GM23338 (cell line): Measurements from ENCODE around the gene RPS19. TPM values are rescaled to one million over a fixed set of nuclear protein-coding genes. Genes with fewer than 3 reads are reported as not detected.
A peak's percentile ranks its signal among the peaks of the same experiment; 100 is the strongest.

Source experiments
- ATAC-seq: fragments of 200-7000 bp; cut with Tn5 transposase; 3 replicates; pipeline ENCODE4 v1.9.1; 2020
- DNase-seq: peaks from one replicate; pipeline ENCODE4 v3.0.0-alpha.2; 2015; ENCODE audit warnings: low spot score
- H2AFZ ChIP-seq: fragments of 200-600 bp; sonication (generic); 2 replicates; pipeline ENCODE4 v1.8.0; 2016; ENCODE audit warnings: antibody characterized with exemption, mild to moderate bottlenecking, moderate library complexity
- H3F3A ChIP-seq: fragments of 200-600 bp; sonication (generic); replicated peaks from 2 replicates; pipeline ENCODE4 v1.8.0; 2017; ENCODE audit warnings: antibody characterized with exemption, mixed run types, low read depth
- H3K27ac ChIP-seq: fragments of 200-600 bp; sonication (generic); 2 replicates; pipeline ENCODE4 v1.6.1; 2016; ENCODE audit warnings: low read depth
- H3K27me3 ChIP-seq: fragments of 200-600 bp; sonication (generic); 2 replicates; pipeline ENCODE4 v1.8.0; 2016; ENCODE audit warnings: mild to moderate bottlenecking, mixed run types, moderate library complexity; ENCODE audit not compliant: insufficient read depth
- H3K36me3 ChIP-seq: fragments of 200-600 bp; sonication (generic); 2 replicates; pipeline ENCODE4 v1.8.0; 2016; ENCODE audit warnings: mild to moderate bottlenecking; ENCODE audit not compliant: insufficient read depth
- H3K4me1 ChIP-seq: fragments of 200-600 bp; sonication (generic); 2 replicates; pipeline ENCODE4 v1.8.0; 2016; ENCODE audit warnings: mild to moderate bottlenecking, moderate library complexity; ENCODE audit not compliant: insufficient read depth
- H3K4me2 ChIP-seq: fragments of 200-600 bp; sonication (generic); 2 replicates; pipeline ENCODE4 v1.7.1; 2017; ENCODE audit warnings: mixed run types
- H3K4me3 ChIP-seq: fragments of 200-600 bp; sonication (generic); 2 replicates; pipeline ENCODE4 v1.6.1; 2016; ENCODE audit warnings: mixed run types
- H3K79me2 ChIP-seq: fragments of 200-600 bp; sonication (generic); replicated peaks from 2 replicates; pipeline ENCODE4 v1.8.0; 2017; ENCODE audit warnings: mild to moderate bottlenecking; ENCODE audit not compliant: insufficient read depth
- H3K9me2 ChIP-seq: fragments of 200-600 bp; sonication (generic); 2 replicates; pipeline ENCODE4 v1.8.0; 2017; ENCODE audit not compliant: insufficient read depth
- H4K20me1 ChIP-seq: fragments of 200-600 bp; sonication (generic); replicated peaks from 2 replicates; pipeline ENCODE4 v1.8.0; 2017; ENCODE audit warnings: mild to moderate bottlenecking; ENCODE audit not compliant: insufficient read depth
- H3K27ac Mint-ChIP-seq: 2 replicates; pipeline ENCODE4 v1.8.0; 2020; ENCODE audit warnings: inconsistent platforms, mild to moderate bottlenecking, moderate library complexity, mixed read lengths
- H3K27me3 Mint-ChIP-seq: 3 replicates; pipeline ENCODE4 v1.8.0; 2022; ENCODE audit warnings: low read depth, mild to moderate bottlenecking, moderate library complexity, mixed read lengths, inconsistent platforms; ENCODE audit not compliant: insufficient read depth, poor library complexity
- H3K36me3 Mint-ChIP-seq: 3 replicates; pipeline ENCODE4 v1.8.0; 2021; ENCODE audit warnings: low read depth, mild to moderate bottlenecking, inconsistent platforms, moderate library complexity, mixed read lengths
- H3K4me1 Mint-ChIP-seq: 3 replicates; pipeline ENCODE4 v1.8.0; 2020; ENCODE audit warnings: mild to moderate bottlenecking, inconsistent platforms, mixed read lengths
- H3K4me3 Mint-ChIP-seq: 3 replicates; pipeline ENCODE4 v1.8.0; 2021; ENCODE audit warnings: moderate library complexity, mild to moderate bottlenecking, inconsistent platforms, mixed read lengths
- H3K9me3 Mint-ChIP-seq: 3 replicates; pipeline ENCODE4 v1.8.0; 2020; ENCODE audit warnings: moderate library complexity, mild to moderate bottlenecking, inconsistent platforms, mixed read lengths
- CREB1 ChIP-seq: fragments of 250-450 bp; sonication (Bioruptor Pico); IDR thresholded peaks from 2 replicates; pipeline ENCODE4 v1.5.0; 2020; ENCODE audit warnings: low read depth, mild to moderate bottlenecking, moderate library complexity
- CTCF ChIP-seq, 2 experiments: fragments of 200-600 bp in 1 of 2; sonication (generic) in 1 of 2; conservative IDR thresholded peaks; 2 replicates each; pipeline versions ENCODE4 v1.5.1 to v1.6.1; 2016 to 2017; ENCODE audit warnings: antibody characterized with exemption in 2 of 2, low read depth in 2 of 2, mild to moderate bottlenecking in 2 of 2, moderate library complexity in 1 of 2
- ETS1 ChIP-seq: IDR thresholded peaks from 2 replicates; pipeline ENCODE4 v1.6.1; 2016; ENCODE audit warnings: antibody characterized with exemption
- EZH2 ChIP-seq: fragments of 200-600 bp; sonication (generic); IDR thresholded peaks from one replicate; pipeline ENCODE4 v1.8.0; 2017; ENCODE audit warnings: antibody characterized with exemption, mild to moderate bottlenecking, low read depth; ENCODE audit not compliant: unreplicated experiment
- EZH2phosphoT487 ChIP-seq: fragments of 200-600 bp; sonication (generic); IDR thresholded peaks from one replicate; pipeline ENCODE4 v1.8.1; 2018; ENCODE audit warnings: antibody characterized with exemption; ENCODE audit not compliant: unreplicated experiment
- JUNB ChIP-seq: IDR thresholded peaks from one replicate; pipeline ENCODE4 v1.6.1; 2016; ENCODE audit warnings: antibody characterized with exemption; ENCODE audit not compliant: unreplicated experiment
- POLR2AphosphoS5 ChIP-seq: IDR thresholded peaks from 2 replicates; pipeline ENCODE4 v1.6.1; 2016; ENCODE audit warnings: antibody characterized with exemption, low read depth
- REST ChIP-seq: IDR thresholded peaks from one replicate; pipeline ENCODE4 v1.6.1; 2018; ENCODE audit warnings: antibody characterized with exemption; ENCODE audit not compliant: unreplicated experiment
- STAT1 ChIP-seq: IDR thresholded peaks from one replicate; pipeline ENCODE4 v1.6.1; 2016; ENCODE audit warnings: antibody characterized with exemption; ENCODE audit not compliant: unreplicated experiment
- ZNF114 ChIP-seq: fragments of 250-450 bp; sonication (Bioruptor Pico); IDR thresholded peaks from 2 replicates; pipeline ENCODE4 v1.5.0; 2020; ENCODE audit warnings: mild to moderate bottlenecking, moderate library complexity
- ZNF331 ChIP-seq: fragments of 250-450 bp; sonication (Bioruptor Pico); IDR thresholded peaks from 2 replicates; pipeline ENCODE4 v1.5.0; 2020; ENCODE audit warnings: low read depth, mild to moderate bottlenecking, moderate library complexity
- ZNF462 ChIP-seq: fragments of 250-450 bp; sonication (Bioruptor Pico); IDR thresholded peaks from 2 replicates; pipeline ENCODE4 v1.5.0; 2020; ENCODE audit warnings: mild to moderate bottlenecking, moderate library complexity
- polyA plus RNA-seq: library from polyadenylated mRNA; unstranded; fragments of >200 nt; fragmentation: Nextera tagmentation; extraction: Ambion mirVana; gene quantifications from 2 replicates; pipeline ENCODE4 v1.2.1, GENCODE V29; 2016
- total RNA-seq: library from RNA; depleted of rRNA; stranded (reverse); fragments of >200 nt; shearing (Covaris generic); gene quantifications from 2 replicates; pipeline ENCODE4 v1.2.3, GENCODE V29; 2014

The RPS19 gene
- total and polyA plus RNA-seq, 2 experiments from 2014 or later = 1,798 to 4,073 TPM

GRCh38 chr19:41839211-41839610 is 20.8 kb upstream of the RPS19 start:
- Mint-ChIP-seq H3K27ac (no peak overlapping the region), H3K4me3 (no peak overlapping the region), H3K27me3 (peaks cover 15% of the 10 kb centered on the region), H3K36me3 (peaks cover 3% of the 10 kb centered on the region; the same call in 2 of the 3 replicates), H3K4me1 (no peaks in the 10 kb centered on the region; the same call in 2 of the 3 replicates), H3K9me3 (peaks cover 3% of the 10 kb centered on the region; the same call in 2 of the 3 replicates)
- ATAC-seq (no peak), DNase-seq (no peak)
- H3F3A ChIP-seq = no peaks in the 10 kb centered on the region
- H3K4me1 ChIP-seq = no peaks in the 10 kb centered on the region
- H3K79me2 ChIP-seq = no peaks in the 10 kb centered on the region
- no peaks in the 10 kb centered on the region for H4K20me1 ChIP-seq
- TF ChIP-seq POLR2AphosphoS5 (no peak), ZNF462 (no peak), ZNF114 (no peak), EZH2 (no peak), STAT1 (no peak), CREB1 (CRISPR knock-in tag) (no peak), EZH2phosphoT487 (no peak), REST (no peak), CTCF (conservative IDR thresholded peaks at IDR 0.05; ENCODE audit: low read depth in 2 of 2) (no peak), ETS1 (no peak), ZNF331 (CRISPR knock-in tag) (no peak), JUNB (no peak)
- no peaks in the 10 kb centered on the region for H3K36me3 ChIP-seq
- no peak overlapping the region for H3K4me3 ChIP-seq
- H3K9me2 ChIP-seq = 0 out of 2 replicates have a peak, but pooled peaks cover 2% of the 10 kb centered on the region
- peak overlapping the region; percentile 47 for H2AFZ ChIP-seq
- no peak overlapping the region for H3K27ac ChIP-seq
- no peak overlapping the region for H3K4me2 ChIP-seq
- no peaks in the 10 kb centered on the region for H3K27me3 ChIP-seq
